RPMI8226 (cell line): Measurements from ENCODE around the gene F12.
"Not testable (repeated sequence)": the region's sequence is repeated elsewhere in the genome, so short reads cannot be mapped to it uniquely, and the experiment has no call there.

Source experiments
- DNase-seq: peaks from one replicate; pipeline ENCODE4 v3.0.0-alpha.2; 2015

Gene F12

GRCh38 chr5:177367323-177367848 is 42.0 kb downstream of the F12 start:
- no peak for DNase-seq

- no peak for DNase-seq
Observed at GRCh38 chr5:177366528-177367322, 42.6 kb downstream of the F12 start.

- no peak for DNase-seq
Observed at GRCh38 chr5:177365845-177366527, 43.4 kb downstream of the F12 start.

GRCh38 chr5:177364159-177364962 is 45.0 kb downstream of the F12 start:
- DNase-seq, result no peak

GRCh38 chr5:177363565-177363964 is 45.8 kb downstream of the F12 start:
- DNase-seq, result no peak

- DNase-seq, result peak; percentile 49
Observed at GRCh38 chr5:177362610-177363507, 46.5 kb downstream of the F12 start.

- no peak for DNase-seq
Observed at GRCh38 chr5:177362292-177362609, 47.1 kb downstream of the F12 start.

GRCh38 chr5:177361418-177362291 is 47.7 kb downstream of the F12 start:
- DNase-seq, result peak; percentile 45

GRCh38 chr5:177360740-177361139 is 48.6 kb downstream of the F12 start:
- not testable (repeated sequence) for DNase-seq

- no peak for DNase-seq
Observed at GRCh38 chr5:177359860-177360259, 49.5 kb downstream of the F12 start.

- no peak for DNase-seq
Observed at GRCh38 chr5:177359451-177359851, 49.9 kb downstream of the F12 start.

- no peak for DNase-seq
Observed at GRCh38 chr5:177358370-177358819, 51.0 kb downstream of the F12 start.

GRCh38 chr5:177357459-177358351 is 51.7 kb downstream of the F12 start, which contains the start of gene RGS14:
RGS14 (plus strand) TSS chr5:177357924; CDS start chr5:177358025, 101 bp downstream.
- peak; percentile 90 for DNase-seq

GRCh38 chr5:177357146-177357458 is 52.3 kb downstream of the F12 start:
- no peak for DNase-seq

- peak; percentile 39 for DNase-seq
Observed at GRCh38 chr5:177356746-177357145, 52.6 kb downstream of the F12 start.

GRCh38 chr5:177355868-177356168 is 53.5 kb downstream of the F12 start:
- no peak for DNase-seq

GRCh38 chr5:177355162-177355867 is 54.0 kb downstream of the F12 start:
- no peak for DNase-seq

- no peak for DNase-seq
Observed at GRCh38 chr5:177354711-177355110, 54.7 kb downstream of the F12 start.

GRCh38 chr5:177354256-177354655 is 55.1 kb downstream of the F12 start:
- no peak for DNase-seq

- no peak for DNase-seq
Observed at GRCh38 chr5:177353093-177353492, 56.3 kb downstream of the F12 start.
